GM12878 (cell line): ENCODE data around the gene GTF3C1. TPM values are rescaled to one million over a fixed set of nuclear protein-coding genes. Genes with fewer than 3 reads are reported as not detected.

Experiments used
- ATAC-seq: fragments of 200-7000 bp; cut with Tn5 transposase; 3 replicates; pipeline ENCODE4 v1.9.1; 2020; ENCODE audit warnings: mild to moderate bottlenecking, moderate library complexity
- BruUV-seq: library from RNA; stranded (reverse); fragments of 400-500 nt; replicated peaks from 2 replicates; lab custom pipeline; 2021; lab: Mats Ljungman, UMichigan
- CTCF ChIA-PET: fragments of 300-600 bp; sonication (Branson Sonifier 250); formaldehyde crosslinking; extraction: SDS; loops from one replicate; lab custom pipeline; 2021; ENCODE audit warnings: inconsistent platforms; lab: Yijun Ruan, JAX
- POLR2A ChIA-PET: fragments of 350-600 bp; formaldehyde crosslinking; extraction: SDS; loops from one replicate; lab custom pipeline; 2021; ENCODE audit warnings: inconsistent platforms; lab: Charles Lee
- RAD21 ChIA-PET: fragments of 300-600 bp; sonication (Branson Sonifier 250); formaldehyde crosslinking; loops from one replicate; lab custom pipeline; 2023; ENCODE audit warnings: antibody characterized with exemption; ENCODE audit not compliant: unreplicated experiment; lab: Charles Lee
- SMC1A ChIA-PET: fragments of 300-600 bp; sonication (Branson Sonifier 250); formaldehyde crosslinking; loops from one replicate; lab custom pipeline; 2023; ENCODE audit not compliant: unreplicated experiment, uncharacterized antibody; lab: Charles Lee
- DNase-seq: peaks from one replicate; pipeline ENCODE4 v3.0.0-alpha.2; 2011; ENCODE audit warnings: low read depth, low spot score
- FAIRE-seq: peaks from 3 replicates; lab custom pipeline; 2011; peaks lifted over from hg19 to GRCh38; lab: Jason Lieb, UNC
- H2AFZ ChIP-seq: 2 replicates; pipeline ENCODE4 v1.6.0; 2011; ENCODE audit warnings: low read depth, low read length, control low read depth; ENCODE audit not compliant: control insufficient read depth
- H3K27ac ChIP-seq: 2 replicates; pipeline ENCODE4 v1.5.1; 2011; ENCODE audit warnings: control low read depth; ENCODE audit not compliant: control insufficient read depth, insufficient read depth
- H3K27me3 ChIP-seq, 2 experiments: replicated peaks in 1 of 2; 2 replicates each; pipeline versions ENCODE4 v1.6.0 to v1.6.1; 2011; ENCODE audit warnings: low read length in 1 of 2; ENCODE audit not compliant: control insufficient read depth in 2 of 2, insufficient read depth in 2 of 2
- H3K36me3 ChIP-seq, 2 experiments: 2 replicates each; pipeline ENCODE4 v1.5.1; 2011; ENCODE audit warnings: low read length in 1 of 2; ENCODE audit not compliant: control insufficient read depth in 2 of 2, insufficient read depth in 2 of 2
- H3K4me1 ChIP-seq: 2 replicates; pipeline ENCODE4 v1.6.1; 2011; ENCODE audit warnings: mild to moderate bottlenecking, low read length, moderate library complexity, mixed read lengths; ENCODE audit not compliant: control insufficient read depth, insufficient read depth
- H3K4me2 ChIP-seq: 2 replicates; pipeline ENCODE4 v1.6.0; 2011; ENCODE audit warnings: control low read depth; ENCODE audit not compliant: control insufficient read depth, insufficient read depth
- H3K4me3 ChIP-seq: fragments of 200-600 bp; sonication (generic); 2 replicates; pipeline ENCODE4 v1.5.1; 2016
- H3K79me2 ChIP-seq: 2 replicates; pipeline ENCODE4 v1.6.0; 2011; ENCODE audit warnings: low read length; ENCODE audit not compliant: control insufficient read depth, insufficient read depth
- H3K9ac ChIP-seq: 2 replicates; pipeline ENCODE4 v1.8.0; 2011; ENCODE audit warnings: low read length, control low read depth, mixed read lengths; ENCODE audit not compliant: control insufficient read depth, insufficient read depth
- H3K9me3 ChIP-seq: replicated peaks from 3 replicates; pipeline ENCODE4 v1.5.1; 2011; ENCODE audit warnings: mild to moderate bottlenecking, low read length; ENCODE audit not compliant: control insufficient read depth, insufficient read depth
- H4K20me1 ChIP-seq: 2 replicates; pipeline ENCODE4 v1.6.0; 2011; ENCODE audit not compliant: control insufficient read depth, insufficient read depth
- DPF2 ChIP-seq: fragments of 450-650 bp; IDR thresholded peaks from 2 replicates; pipeline ENCODE4 v1.6.1; 2017; ENCODE audit warnings: mild to moderate bottlenecking
- EGR1 ChIP-seq, 2 experiments: IDR thresholded peaks; 1 replicate in 1 of 2; 2 replicates in 1 of 2; pipeline ENCODE4 v1.6.1; 2011 to 2012; ENCODE audit warnings: low read depth in 2 of 2, low read length in 2 of 2, borderline replicate concordance in 1 of 2, mild to moderate bottlenecking in 1 of 2, moderate library complexity in 1 of 2
- LARP7 ChIP-seq: fragments of 450-650 bp; IDR thresholded peaks from 2 replicates; pipeline ENCODE4 v1.6.1; 2017; ENCODE audit warnings: mild to moderate bottlenecking
- RELA ChIP-seq: fragments of 450-650 bp; IDR thresholded peaks from 2 replicates; pipeline ENCODE4 v1.8.0; 2014; ENCODE audit warnings: borderline replicate concordance; ENCODE audit not compliant: partially characterized antibody
- SP1 ChIP-seq: IDR thresholded peaks from one replicate; pipeline ENCODE4 v1.6.1; 2011; ENCODE audit warnings: low read depth, low read length
- SREBF2 ChIP-seq: IDR thresholded peaks from 2 replicates; pipeline ENCODE4 v1.6.1; 2012; ENCODE audit warnings: mild to moderate bottlenecking, low read length
- TCF7 ChIP-seq: IDR thresholded peaks from 2 replicates; pipeline ENCODE4 v1.6.1; 2014; ENCODE audit warnings: antibody characterized with exemption, borderline replicate concordance
- WGBS: methylation state at CpG from one replicate; pipeline ENCODE4 v1.1.6; 2016; ENCODE audit warnings: low lambda C conversion rate; ENCODE audit not compliant: insufficient replicate concordance, insufficient coverage; ENCODE audit errors: missing lambda C conversion rate; 5-methylcytosine and 5-hydroxymethylcytosine counted together
- in situ Hi-C: fragments of 300-500 bp; cut with MboI; formaldehyde crosslinking; loops from 9 replicates; pipeline ENCODE4 v1.14.3; 2018; ENCODE audit warnings: mixed read lengths
- intact Hi-C: fragments of 100-400 bp; cut with micrococcal nuclease; formaldehyde crosslinking; loops from one replicate; pipeline ENCODE4 v1.14.2; 2022; ENCODE audit not compliant: unreplicated experiment
- polyA plus RNA-seq, 11 experiments: library from polyadenylated mRNA; depleted of rRNA in 4 of 11; unstranded in 6 of 11; stranded (reverse) in 5 of 11; fragments of >200 nt; fragmentation: Nextera tagmentation in 4 of 11; fragmentation: Illumina TruSeq in 1 of 11; extraction: Ambion mirVana in 4 of 11; extraction: Trizol in 1 of 11; gene quantifications; 1 replicate in 1 of 11; 2 replicates in 10 of 11; pipeline versions ENCODE4 v1.2.1 to v1.2.3, GENCODE V29; 2011 to 2016; ENCODE audit warnings: inconsistent platforms in 2 of 11, missing spikeins in 2 of 11, low read depth in 1 of 11
- total RNA-seq, 4 experiments: library from RNA; depleted of rRNA in 3 of 4; stranded (reverse); fragments of >200 nt in 3 of 4; fragmentation: Illumina TruSeq in 1 of 4; extraction: Trizol in 1 of 4; gene quantifications; 2 replicates each; pipeline versions ENCODE4 v1.2.1 to v1.2.3, GENCODE V29; 2013 to 2021
- TF ChIP-seq, protein P1 (sequence below): fragments of 450-650 bp; IDR thresholded peaks from 2 replicates; pipeline ENCODE4 v1.6.1; 2017; ENCODE audit warnings: antibody characterized with exemption, mild to moderate bottlenecking, moderate library complexity
- TF ChIP-seq, protein P2 (sequence below): fragments of 450-650 bp; conservative IDR thresholded peaks from 2 replicates; pipeline ENCODE4 v1.6.1; 2017; ENCODE audit warnings: mild to moderate bottlenecking, moderate library complexity
- TF ChIP-seq, protein P3 (sequence below): IDR thresholded peaks from 2 replicates; pipeline ENCODE4 v1.6.1; 2012; ENCODE audit warnings: low read depth, low read length, improper control_type of control experiment
- TF ChIP-seq, protein P4 (sequence below): fragments of 450-650 bp; formaldehyde crosslinking; IDR thresholded peaks from 2 replicates; pipeline ENCODE4 v1.4.0; 2020; ENCODE audit warnings: mild to moderate bottlenecking, moderate library complexity

The GTF3C1 gene
- total and polyA plus RNA-seq, 10 of the 15 experiments (the other 5 are each of a cell fraction or from before 2014, with no cell fraction given) = 0.98 to 60.9 (median 34.3) TPM

DNA sequence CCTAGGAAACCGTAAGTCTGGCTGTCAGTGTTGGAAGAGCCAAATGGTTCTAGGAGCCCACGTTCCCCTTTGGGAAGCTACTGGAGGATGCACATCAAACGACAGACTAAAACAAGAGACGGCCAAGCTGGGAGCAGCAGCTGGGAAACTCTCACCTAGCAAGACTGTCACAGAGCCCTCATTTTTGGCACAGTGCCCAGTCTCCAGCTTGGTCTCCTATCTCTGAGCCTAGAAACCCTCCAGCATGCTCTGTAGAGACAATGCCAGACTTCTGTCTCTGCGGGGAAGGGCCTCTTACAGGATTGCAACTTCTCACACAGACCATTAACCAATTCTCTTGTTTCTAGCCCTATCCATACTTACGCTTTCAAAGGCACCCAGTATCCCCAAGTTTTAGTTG lies 23.5 kb downstream of the GTF3C1 start (continued):
- TF ChIP-seq, protein P1, sequence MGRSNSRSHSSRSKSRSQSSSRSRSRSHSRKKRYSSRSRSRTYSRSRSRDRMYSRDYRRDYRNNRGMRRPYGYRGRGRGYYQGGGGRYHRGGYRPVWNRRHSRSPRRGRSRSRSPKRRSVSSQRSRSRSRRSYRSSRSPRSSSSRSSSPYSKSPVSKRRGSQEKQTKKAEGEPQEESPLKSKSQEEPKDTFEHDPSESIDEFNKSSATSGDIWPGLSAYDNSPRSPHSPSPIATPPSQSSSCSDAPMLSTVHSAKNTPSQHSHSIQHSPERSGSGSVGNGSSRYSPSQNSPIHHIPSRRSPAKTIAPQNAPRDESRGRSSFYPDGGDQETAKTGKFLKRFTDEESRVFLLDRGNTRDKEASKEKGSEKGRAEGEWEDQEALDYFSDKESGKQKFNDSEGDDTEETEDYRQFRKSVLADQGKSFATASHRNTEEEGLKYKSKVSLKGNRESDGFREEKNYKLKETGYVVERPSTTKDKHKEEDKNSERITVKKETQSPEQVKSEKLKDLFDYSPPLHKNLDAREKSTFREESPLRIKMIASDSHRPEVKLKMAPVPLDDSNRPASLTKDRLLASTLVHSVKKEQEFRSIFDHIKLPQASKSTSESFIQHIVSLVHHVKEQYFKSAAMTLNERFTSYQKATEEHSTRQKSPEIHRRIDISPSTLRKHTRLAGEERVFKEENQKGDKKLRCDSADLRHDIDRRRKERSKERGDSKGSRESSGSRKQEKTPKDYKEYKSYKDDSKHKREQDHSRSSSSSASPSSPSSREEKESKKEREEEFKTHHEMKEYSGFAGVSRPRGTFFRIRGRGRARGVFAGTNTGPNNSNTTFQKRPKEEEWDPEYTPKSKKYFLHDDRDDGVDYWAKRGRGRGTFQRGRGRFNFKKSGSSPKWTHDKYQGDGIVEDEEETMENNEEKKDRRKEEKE = no peak
- TF ChIP-seq, protein P2, sequence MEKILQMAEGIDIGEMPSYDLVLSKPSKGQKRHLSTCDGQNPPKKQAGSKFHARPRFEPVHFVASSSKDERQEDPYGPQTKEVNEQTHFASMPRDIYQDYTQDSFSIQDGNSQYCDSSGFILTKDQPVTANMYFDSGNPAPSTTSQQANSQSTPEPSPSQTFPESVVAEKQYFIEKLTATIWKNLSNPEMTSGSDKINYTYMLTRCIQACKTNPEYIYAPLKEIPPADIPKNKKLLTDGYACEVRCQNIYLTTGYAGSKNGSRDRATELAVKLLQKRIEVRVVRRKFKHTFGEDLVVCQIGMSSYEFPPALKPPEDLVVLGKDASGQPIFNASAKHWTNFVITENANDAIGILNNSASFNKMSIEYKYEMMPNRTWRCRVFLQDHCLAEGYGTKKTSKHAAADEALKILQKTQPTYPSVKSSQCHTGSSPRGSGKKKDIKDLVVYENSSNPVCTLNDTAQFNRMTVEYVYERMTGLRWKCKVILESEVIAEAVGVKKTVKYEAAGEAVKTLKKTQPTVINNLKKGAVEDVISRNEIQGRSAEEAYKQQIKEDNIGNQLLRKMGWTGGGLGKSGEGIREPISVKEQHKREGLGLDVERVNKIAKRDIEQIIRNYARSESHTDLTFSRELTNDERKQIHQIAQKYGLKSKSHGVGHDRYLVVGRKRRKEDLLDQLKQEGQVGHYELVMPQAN = no peak
- TF ChIP-seq RELA = no peak
- TF ChIP-seq, protein P3, sequence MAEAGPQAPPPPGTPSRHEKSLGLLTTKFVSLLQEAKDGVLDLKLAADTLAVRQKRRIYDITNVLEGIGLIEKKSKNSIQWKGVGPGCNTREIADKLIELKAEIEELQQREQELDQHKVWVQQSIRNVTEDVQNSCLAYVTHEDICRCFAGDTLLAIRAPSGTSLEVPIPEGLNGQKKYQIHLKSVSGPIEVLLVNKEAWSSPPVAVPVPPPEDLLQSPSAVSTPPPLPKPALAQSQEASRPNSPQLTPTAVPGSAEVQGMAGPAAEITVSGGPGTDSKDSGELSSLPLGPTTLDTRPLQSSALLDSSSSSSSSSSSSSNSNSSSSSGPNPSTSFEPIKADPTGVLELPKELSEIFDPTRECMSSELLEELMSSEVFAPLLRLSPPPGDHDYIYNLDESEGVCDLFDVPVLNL = no peak
- TF ChIP-seq LARP7 = no peak

DNA sequence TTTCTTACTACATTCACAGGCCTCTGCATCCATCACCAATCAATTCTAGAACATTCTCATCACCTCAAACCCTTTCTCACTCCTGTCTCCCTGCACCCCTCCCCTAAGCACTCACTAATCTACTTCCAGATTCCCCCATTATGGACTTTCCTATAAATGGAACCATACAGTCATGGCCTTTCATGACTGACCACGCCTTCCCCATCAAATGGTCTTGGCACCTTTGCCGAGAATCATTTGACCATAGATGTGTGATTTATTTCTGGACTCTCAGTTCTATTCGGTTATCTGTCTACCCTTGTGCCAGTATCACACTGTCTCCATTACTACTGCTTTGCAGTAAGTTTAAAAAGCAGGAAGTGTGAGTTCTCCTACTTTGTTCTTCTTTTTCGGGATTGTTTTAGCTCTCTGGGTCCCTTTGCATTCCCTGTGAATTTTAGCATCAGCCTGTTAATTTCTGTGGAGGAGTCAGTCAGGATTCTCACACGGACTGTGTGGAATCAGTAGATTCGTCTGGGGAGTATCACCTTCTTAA lies 27.5 kb downstream of the GTF3C1 start:
- H3K9ac ChIP-seq = no peak overlapping the region
- no peaks in the 10 kb centered on the region for H4K20me1 ChIP-seq
- 96% methylated on average over 6 of the region's 6 CpGs for WGBS
- H3K79me2 ChIP-seq = no peaks in the 10 kb centered on the region
- RAD21 ChIA-PET = no interaction called here
- no peak overlapping the region for H2AFZ ChIP-seq
- CTCF ChIA-PET = interaction anchor here (1.5 kb wide), 1 partner anchor 549 kb away, joined by 5 read pairs; no protein-coding TSS in a partner anchor
- in situ Hi-C loops = no loop called here
- no peaks in the 10 kb centered on the region for H3K4me1 ChIP-seq
- intact Hi-C loops = no loop called here
- ATAC-seq = no peak
- FAIRE-seq = no peak
- POLR2A ChIA-PET = no interaction called here
- no peak for DNase-seq
- BruUV-seq = no TSS peak
- no peak overlapping the region for H3K4me2 ChIP-seq
- H3K9me3 ChIP-seq = no peaks in the 10 kb centered on the region
- H3K36me3 ChIP-seq = peaks cover 6 to 19% of the 10 kb centered on the region in 2 experiments; a peak in 3 of 4 replicates
- no peaks in the 10 kb centered on the region for H3K27me3 ChIP-seq
- H3K4me3 ChIP-seq = no peak overlapping the region
- SMC1A ChIA-PET = interaction anchor here (1.0 kb wide), 1 partner anchor 10 kb away, joined by 3 read pairs; no protein-coding TSS in a partner anchor
- no peak overlapping the region for H3K27ac ChIP-seq
- no peak for TF ChIP-seq SP1
- no peak for TF ChIP-seq DPF2
- no peak for TF ChIP-seq TCF7
- TF ChIP-seq EGR1 (IDR thresholded peaks at IDR 0.05; ENCODE audit: borderline replicate concordance in 1 of 2, low read depth in 2 of 2, low read length in 2 of 2) = no peak
- TF ChIP-seq, protein P4, sequence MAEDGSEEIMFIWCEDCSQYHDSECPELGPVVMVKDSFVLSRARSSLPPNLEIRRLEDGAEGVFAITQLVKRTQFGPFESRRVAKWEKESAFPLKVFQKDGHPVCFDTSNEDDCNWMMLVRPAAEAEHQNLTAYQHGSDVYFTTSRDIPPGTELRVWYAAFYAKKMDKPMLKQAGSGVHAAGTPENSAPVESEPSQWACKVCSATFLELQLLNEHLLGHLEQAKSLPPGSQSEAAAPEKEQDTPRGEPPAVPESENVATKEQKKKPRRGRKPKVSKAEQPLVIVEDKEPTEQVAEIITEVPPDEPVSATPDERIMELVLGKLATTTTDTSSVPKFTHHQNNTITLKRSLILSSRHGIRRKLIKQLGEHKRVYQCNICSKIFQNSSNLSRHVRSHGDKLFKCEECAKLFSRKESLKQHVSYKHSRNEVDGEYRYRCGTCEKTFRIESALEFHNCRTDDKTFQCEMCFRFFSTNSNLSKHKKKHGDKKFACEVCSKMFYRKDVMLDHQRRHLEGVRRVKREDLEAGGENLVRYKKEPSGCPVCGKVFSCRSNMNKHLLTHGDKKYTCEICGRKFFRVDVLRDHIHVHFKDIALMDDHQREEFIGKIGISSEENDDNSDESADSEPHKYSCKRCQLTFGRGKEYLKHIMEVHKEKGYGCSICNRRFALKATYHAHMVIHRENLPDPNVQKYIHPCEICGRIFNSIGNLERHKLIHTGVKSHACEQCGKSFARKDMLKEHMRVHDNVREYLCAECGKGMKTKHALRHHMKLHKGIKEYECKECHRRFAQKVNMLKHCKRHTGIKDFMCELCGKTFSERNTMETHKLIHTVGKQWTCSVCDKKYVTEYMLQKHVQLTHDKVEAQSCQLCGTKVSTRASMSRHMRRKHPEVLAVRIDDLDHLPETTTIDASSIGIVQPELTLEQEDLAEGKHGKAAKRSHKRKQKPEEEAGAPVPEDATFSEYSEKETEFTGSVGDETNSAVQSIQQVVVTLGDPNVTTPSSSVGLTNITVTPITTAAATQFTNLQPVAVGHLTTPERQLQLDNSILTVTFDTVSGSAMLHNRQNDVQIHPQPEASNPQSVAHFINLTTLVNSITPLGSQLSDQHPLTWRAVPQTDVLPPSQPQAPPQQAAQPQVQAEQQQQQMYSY (CRISPR knock-in tag) = no peak
- no peak for TF ChIP-seq SREBF2
